ENCODE measurements around the gene HSF5. TPM values are rescaled to one million over a fixed set of nuclear protein-coding genes. Genes with fewer than 3 reads are reported as not detected.

HSF5 gene
- total RNA-seq, 1 experiment from 2014 or later, result not detected

DNA sequence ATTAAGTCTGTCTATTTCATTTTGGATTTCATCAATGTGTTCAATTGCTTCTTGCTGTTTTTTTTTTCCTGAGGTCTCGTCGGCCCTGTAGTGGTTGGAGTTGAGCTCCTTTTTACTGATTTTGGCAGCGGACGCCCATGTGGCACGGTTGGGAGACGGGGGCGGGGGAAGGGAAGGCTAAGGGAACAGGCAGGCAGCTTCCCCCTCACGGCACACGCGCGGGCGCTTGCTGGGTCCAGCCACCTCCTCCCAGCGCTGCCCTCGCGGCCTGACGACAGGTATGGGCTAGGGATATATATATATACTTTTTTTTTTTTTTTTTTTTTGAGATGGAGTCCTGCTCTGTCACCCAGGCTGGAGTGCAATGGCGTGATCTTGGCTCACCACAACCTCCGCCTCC is 11.4 kb downstream of the HSF5 start:
- Histone ChIP-seq H3K27me3 (ENCODE audit: control insufficient read depth, insufficient read depth, low read length) (no peaks in the 10 kb centered on the region; the same call in 1 of the 2 replicates), H3K4me3 (ENCODE audit: insufficient read depth, low read depth, low read length) (no peak overlapping the region), H3K36me3 (replicated peaks; ENCODE audit: control insufficient read depth, insufficient read depth, low read length) (no peaks in the 10 kb centered on the region)
- peak; percentile 42 for DNase-seq

DNA sequence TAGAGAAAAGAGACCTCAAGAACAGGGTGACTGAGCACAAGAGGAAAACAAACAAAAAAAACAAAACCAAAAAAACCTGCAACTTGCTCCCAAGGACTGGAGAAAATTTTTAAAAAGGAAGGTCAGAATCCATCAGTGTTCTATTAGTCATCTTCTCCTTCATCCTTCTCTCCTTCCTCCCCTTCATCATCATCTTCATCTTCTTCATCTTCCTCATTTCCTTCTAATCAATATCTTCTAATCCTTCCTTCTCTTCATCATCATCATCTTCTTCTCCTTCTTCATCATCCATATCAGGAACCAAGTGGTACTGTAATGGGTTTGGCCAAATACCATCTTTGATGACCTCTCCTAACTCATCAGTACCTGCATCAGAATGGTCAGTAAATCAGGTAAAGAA is 12.2 kb downstream of the HSF5 start:
- H3K4me3 ChIP-seq (ENCODE audit: insufficient read depth, low read depth, low read length), result no peak overlapping the region
- H3K27me3 ChIP-seq (ENCODE audit: control insufficient read depth, insufficient read depth, low read length), result no peaks in the 10 kb centered on the region; the same call in 1 of the 2 replicates
- no peaks in the 10 kb centered on the region for H3K36me3 ChIP-seq (replicated peaks; ENCODE audit: control insufficient read depth, insufficient read depth, low read length)
- DNase-seq, result no peak

DNA sequence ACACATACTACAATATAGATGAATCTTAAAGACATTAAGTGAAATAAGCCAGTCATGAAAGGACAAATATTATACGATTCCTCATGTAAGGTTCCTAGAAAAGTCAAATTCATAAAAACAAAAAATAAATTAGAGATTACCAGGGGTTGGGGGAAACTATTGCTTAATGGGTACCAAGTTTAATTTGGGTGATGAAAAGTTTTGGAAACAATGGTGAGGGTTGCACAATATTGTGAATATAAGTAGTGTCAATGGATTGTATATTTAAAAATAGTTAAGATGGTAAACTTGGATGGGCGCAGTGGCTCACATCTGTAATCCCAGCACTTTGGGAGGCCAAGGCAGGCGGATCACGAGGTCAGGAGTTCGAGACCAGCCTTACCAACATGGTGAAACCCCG is 17.9 kb downstream of the HSF5 start:
- H3K27me3 ChIP-seq (ENCODE audit: control insufficient read depth, insufficient read depth, low read length), result no peaks in the 10 kb centered on the region; the same call in 1 of the 2 replicates

DNA sequence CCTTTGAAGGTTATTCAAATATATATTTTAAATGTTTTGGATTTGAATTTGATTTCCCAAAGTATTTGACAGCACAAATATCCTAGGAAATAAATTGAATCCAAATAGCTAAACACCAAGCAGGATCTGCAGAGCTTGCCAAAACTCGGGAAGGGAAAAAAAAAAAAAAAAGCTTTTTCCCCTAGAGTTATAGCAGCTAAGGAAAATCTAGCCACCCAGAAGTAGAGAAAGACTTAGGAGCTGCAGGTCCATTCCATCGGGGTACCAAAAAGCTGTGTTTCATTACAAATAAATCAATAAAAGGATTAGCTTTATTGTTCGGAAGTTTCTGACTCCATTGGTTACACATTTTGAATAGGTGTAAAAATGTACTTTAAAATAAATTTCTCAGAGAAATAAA is 19.3 kb downstream of the HSF5 start:
- no peak overlapping the region for H3K4me3 ChIP-seq (ENCODE audit: insufficient read depth, low read depth, low read length)
- no peaks in the 10 kb centered on the region for H3K36me3 ChIP-seq (replicated peaks; ENCODE audit: control insufficient read depth, insufficient read depth, low read length)
- no peaks in the 10 kb centered on the region; the same call in 1 of the 2 replicates for H3K27me3 ChIP-seq (ENCODE audit: control insufficient read depth, insufficient read depth, low read length)
- no peak for DNase-seq

More for the DNA sequence above, 17.9 kb downstream of the HSF5 start:
- no peak overlapping the region for H3K4me3 ChIP-seq (ENCODE audit: insufficient read depth, low read depth, low read length)
- H3K36me3 ChIP-seq (replicated peaks; ENCODE audit: control insufficient read depth, insufficient read depth, low read length), result no peaks in the 10 kb centered on the region
- no peak for DNase-seq

DNA sequence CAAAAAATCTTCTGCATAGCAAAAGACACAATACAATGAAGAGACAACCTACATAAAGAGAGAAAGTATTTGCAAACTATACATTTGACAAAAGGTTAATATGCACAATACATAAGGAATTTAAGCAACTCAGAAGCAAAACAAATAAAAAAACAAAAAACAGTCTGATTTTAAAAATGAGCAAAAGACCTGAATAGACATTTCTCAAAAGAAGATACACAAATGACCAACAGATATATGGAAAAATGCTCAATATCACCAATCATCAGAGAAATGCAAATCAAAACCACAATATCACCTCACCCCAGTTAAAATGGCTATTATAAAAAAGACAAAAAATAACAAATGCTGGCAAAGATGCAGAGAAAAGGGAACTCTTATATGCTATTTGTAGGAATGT is 32.7 kb downstream of the HSF5 start:
- Histone ChIP-seq H3K27me3 (ENCODE audit: control insufficient read depth, insufficient read depth, low read length) (no peaks in the 10 kb centered on the region), H3K4me3 (ENCODE audit: insufficient read depth, low read depth, low read length) (no peak overlapping the region), H3K36me3 (replicated peaks; ENCODE audit: control insufficient read depth, insufficient read depth, low read length) (no peaks in the 10 kb centered on the region)
- DNase-seq, result no peak

DNA sequence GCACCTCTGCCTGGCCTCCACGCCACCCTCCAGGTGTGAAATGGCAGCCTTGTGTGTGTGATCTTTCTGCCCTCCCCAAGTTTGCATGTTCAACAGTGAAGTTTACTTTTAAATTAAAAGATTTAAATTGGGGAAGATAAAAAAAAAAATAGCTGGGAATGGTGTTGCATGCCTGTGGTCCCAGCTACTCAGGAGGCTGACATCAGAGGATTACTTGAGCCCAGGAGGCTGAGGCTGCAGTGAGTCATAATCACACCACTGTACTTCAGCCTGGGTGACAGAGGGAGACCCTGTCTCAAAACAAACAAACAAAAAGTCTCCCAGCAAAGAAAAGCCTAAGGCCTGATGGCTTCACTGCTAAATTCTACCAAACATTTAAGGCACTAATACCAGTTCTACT is 35.5 kb downstream of the HSF5 start:
- H3K27me3 ChIP-seq (ENCODE audit: control insufficient read depth, insufficient read depth, low read length), result no peaks in the 10 kb centered on the region
- no peak for DNase-seq
- H3K4me3 ChIP-seq (ENCODE audit: insufficient read depth, low read depth, low read length), result no peak overlapping the region
- H3K36me3 ChIP-seq (replicated peaks; ENCODE audit: control insufficient read depth, insufficient read depth, low read length), result no peaks in the 10 kb centered on the region

DNA sequence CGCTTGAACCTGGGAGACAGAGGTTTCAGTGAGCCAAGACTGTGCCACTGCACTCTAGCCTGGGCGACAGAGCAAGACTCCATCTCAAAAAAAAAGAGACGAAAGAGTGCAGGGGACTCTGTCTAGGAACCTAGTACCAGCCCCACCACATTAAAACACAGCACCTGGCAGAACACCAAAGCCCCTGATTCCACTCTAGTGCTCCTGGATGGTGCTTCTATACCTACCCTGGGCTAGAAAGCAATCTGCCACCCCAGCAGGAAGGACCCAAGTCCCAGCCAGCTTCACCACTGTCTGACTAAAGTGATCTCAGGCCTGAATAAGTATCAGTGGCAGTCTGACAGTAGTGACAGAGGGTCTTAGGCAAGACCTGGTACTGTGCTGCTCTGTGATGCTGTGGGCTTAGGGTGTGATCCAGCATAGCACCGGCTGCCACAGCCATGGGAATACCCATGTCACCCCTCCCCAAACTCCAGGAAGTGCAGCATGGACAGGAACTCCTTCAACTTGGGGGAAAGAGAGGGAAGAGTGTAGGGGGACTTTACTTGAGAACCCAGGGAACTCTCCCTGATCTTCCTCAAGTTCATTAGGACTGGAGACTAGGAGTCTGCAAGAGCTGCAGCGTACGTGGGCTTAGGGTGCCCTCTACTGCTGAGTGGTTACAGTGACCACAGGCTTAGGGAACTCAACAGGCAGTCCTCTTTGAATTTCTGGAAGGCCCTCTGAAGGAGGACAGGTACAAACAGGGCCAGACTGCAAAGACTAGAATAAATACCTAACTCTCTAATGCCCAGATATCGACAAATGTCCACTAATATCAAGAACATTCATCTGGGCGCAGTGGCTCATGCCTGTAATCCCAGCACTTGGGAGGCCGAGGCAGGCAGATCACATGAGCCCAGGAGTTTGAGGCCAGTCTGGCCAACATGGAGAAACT is 40.9 kb downstream of the HSF5 start:
- Histone ChIP-seq H3K4me3 (ENCODE audit: insufficient read depth, low read depth, low read length) (no peak overlapping the region), H3K36me3 (replicated peaks; ENCODE audit: control insufficient read depth, insufficient read depth, low read length) (no peaks in the 10 kb centered on the region), H3K27me3 (ENCODE audit: control insufficient read depth, insufficient read depth, low read length) (no peaks in the 10 kb centered on the region)
- peak; percentile 73 for DNase-seq

DNA sequence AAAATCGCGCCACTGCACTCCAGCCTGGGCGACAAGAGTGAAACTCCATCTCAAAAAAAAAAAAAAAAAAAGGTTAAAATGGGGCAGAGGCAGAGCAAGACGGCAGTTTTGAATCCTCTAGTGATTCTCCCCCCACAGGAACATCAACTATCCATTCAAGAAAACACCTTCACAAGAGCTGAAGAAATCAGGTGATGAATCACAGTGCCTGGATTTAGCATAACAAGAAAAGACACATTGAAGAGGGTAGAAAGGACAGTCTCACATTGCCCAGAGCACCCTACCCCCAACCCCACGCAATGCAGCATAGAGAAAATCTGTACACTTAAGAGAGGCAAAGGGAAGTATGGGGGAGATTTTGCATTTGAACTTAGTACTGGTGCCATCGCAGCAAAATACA is 42.1 kb downstream of the HSF5 start:
- Histone ChIP-seq H3K27me3 (ENCODE audit: control insufficient read depth, insufficient read depth, low read length) (no peaks in the 10 kb centered on the region), H3K36me3 (replicated peaks; ENCODE audit: control insufficient read depth, insufficient read depth, low read length) (no peaks in the 10 kb centered on the region), H3K4me3 (ENCODE audit: insufficient read depth, low read depth, low read length) (no peak overlapping the region)
- DNase-seq, result no peak

DNA sequence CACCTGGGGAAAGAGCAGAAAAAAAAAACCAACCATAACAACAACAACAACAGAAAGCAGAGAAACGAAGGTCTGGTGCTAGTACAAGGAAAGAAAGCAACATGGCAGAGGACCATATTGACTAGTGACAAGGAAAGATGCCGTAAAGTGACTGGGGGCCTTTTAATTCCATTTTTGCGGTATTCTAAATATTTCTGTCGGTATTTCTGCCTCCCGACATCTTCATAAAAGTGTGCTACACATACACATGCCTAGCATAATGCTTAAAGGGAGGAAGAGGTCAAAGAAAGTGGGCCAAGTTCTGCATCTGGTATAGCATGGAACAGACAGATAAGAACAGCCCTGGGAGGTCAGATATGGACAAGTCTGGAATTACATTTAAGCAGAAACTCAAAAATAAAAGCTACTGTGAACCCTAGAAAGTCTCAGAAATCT is 51.4 kb downstream of the HSF5 start:
- Histone ChIP-seq H3K27me3 (ENCODE audit: control insufficient read depth, insufficient read depth, low read length) (no peaks in the 10 kb centered on the region), H3K4me3 (ENCODE audit: insufficient read depth, low read depth, low read length) (no peak overlapping the region)

DNA sequence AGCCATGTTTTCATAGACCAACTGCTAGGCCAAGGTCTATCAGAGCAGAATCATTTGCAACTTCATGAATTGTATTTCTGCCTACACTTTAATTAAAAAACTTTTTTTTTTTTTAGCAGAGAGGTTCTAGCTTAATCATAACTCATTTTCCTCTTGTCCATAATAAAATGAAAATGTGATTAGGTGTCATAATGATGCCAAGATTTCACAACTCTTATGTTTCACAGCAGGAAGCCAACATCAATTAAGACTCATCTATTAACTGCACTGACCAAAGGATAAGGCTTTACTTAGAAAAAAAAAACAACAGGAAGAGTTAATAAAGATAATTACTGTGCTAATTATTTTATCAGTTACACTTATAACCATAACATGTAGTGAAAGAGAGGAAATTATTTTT is 52.0 kb downstream of the HSF5 start:
- DNase-seq, result no peak
- Histone ChIP-seq H3K4me3 (ENCODE audit: insufficient read depth, low read depth, low read length) (no peak overlapping the region), H3K27me3 (ENCODE audit: control insufficient read depth, insufficient read depth, low read length) (no peaks in the 10 kb centered on the region), H3K36me3 (replicated peaks; ENCODE audit: control insufficient read depth, insufficient read depth, low read length) (no peaks in the 10 kb centered on the region)

More for the DNA sequence above, 51.4 kb downstream of the HSF5 start:
- DNase-seq, result no peak
- H3K36me3 ChIP-seq (replicated peaks; ENCODE audit: control insufficient read depth, insufficient read depth, low read length), result no peaks in the 10 kb centered on the region

DNA sequence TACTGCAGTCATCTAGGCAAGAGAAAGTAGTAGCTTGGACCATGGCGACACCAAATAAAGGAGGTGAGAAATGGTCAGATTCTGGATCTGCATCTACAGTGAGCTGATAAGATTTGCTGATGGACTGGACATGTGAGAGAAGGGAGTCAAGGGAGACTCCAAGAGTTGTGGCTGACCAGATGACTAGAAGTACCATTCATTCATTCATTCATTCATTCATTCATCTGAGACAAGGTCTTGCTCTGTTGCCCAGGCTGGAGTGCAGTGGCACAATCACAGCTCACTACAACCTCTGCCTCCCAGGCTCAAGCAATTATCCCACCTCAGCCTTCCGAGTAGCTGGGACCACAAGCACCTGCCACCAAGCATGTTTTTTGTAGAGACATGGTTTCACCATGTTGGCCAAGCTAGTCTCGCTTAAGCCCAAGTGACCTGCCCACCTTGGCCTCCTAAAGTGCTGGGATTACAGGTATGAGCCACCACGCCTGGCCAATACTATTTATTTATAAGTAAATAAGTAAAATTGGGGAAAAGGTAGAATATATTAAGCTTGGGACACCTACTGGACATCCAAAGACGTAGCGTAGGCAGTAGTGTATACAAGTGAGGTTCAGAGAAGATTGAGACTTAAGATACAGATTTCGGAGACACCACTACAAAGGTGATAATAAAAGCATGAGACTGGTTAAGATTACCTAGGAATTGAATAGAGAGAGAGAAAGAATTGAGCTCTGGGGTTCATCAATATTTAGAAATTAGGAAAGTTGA is 55.2 kb downstream of the HSF5 start:
- Histone ChIP-seq H3K27me3 (ENCODE audit: control insufficient read depth, insufficient read depth, low read length) (peaks cover 2% of the 10 kb centered on the region; the same call in 1 of the 2 replicates), H3K36me3 (replicated peaks; ENCODE audit: control insufficient read depth, insufficient read depth, low read length) (no peaks in the 10 kb centered on the region), H3K4me3 (ENCODE audit: insufficient read depth, low read depth, low read length) (no peak overlapping the region)
- no peak for DNase-seq

DNA sequence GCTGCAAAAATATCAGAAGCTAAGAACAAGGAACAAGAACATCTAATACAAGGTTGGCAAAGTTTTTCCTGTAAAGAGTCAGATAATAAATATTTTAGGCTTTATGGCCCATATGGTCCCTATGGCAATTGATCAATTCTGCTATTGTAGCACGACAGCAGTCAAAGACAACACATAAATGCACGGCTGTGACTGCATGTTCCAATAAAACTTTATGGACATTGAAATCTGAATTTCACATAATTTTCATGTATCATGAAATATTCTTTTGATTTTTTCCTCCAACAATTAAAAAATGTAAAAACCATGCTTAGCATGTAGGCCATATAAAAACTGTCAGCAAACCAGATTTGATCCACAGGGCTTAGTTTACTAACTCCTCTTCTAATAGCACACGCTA is 60.4 kb downstream of the HSF5 start:
- Histone ChIP-seq H3K4me3 (ENCODE audit: insufficient read depth, low read depth, low read length) (no peak overlapping the region), H3K36me3 (replicated peaks; ENCODE audit: control insufficient read depth, insufficient read depth, low read length) (no peaks in the 10 kb centered on the region), H3K27me3 (ENCODE audit: control insufficient read depth, insufficient read depth, low read length) (peaks cover 2% of the 10 kb centered on the region; the same call in 1 of the 2 replicates)
- no peak for DNase-seq

DNA sequence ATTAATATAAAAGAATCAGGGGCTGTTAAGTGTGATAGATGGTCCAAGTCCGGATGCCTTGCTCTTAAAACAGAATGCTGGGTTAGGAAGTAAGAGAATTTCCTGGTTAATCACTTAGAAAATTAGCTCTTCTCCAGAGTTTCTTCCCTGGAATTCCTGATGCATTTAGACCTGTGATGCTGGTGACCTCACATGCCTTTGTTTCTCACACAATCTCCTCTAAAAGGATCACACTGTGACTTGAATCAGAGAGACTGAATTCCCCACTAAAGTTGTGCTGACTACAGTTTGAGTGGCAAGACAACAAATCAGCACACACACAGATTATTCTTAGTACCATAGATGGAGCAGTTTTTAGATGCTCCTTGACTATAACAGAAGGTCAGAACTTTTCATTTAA is 66.5 kb downstream of the HSF5 start:
- peak; percentile 25 for DNase-seq

DNA sequence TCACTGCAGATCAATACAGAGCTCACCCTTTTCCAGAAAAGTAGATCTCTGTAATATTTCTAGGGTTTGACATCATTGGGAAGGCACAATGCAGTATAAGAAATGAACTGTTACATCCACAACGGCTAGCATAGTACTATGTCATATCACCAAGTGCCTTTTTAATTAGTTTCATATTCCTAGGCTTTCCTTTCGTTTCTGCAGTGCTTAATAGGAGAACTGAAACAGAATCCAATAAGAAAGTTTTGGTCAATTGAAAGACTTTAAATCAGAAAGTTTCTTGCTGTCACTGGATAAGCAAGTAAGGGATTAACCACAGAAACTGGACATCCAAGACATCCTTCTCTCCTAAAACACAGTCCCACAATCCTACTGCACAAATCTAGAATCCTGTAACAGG is 67.4 kb downstream of the HSF5 start:
- H3K4me3 ChIP-seq (ENCODE audit: insufficient read depth, low read depth, low read length), result no peak overlapping the region
- DNase-seq, result no peak
- no peaks in the 10 kb centered on the region for H3K36me3 ChIP-seq (replicated peaks; ENCODE audit: control insufficient read depth, insufficient read depth, low read length)
- H3K27me3 ChIP-seq (ENCODE audit: control insufficient read depth, insufficient read depth, low read length), result no peaks in the 10 kb centered on the region

More for the DNA sequence above, 66.5 kb downstream of the HSF5 start:
- H3K27me3 ChIP-seq (ENCODE audit: control insufficient read depth, insufficient read depth, low read length), result no peaks in the 10 kb centered on the region
- no peaks in the 10 kb centered on the region for H3K36me3 ChIP-seq (replicated peaks; ENCODE audit: control insufficient read depth, insufficient read depth, low read length)
- no peak overlapping the region for H3K4me3 ChIP-seq (ENCODE audit: insufficient read depth, low read depth, low read length)

Measured in H7 (cell line).